DMS153 treated with DMSO at 0.1 percent for 48 hours (cell line): ENCODE results near the gene CMTM2.
"Not testable (repeated sequence)": the region's sequence is repeated elsewhere in the genome, so short reads cannot be mapped to it uniquely, and the experiment has no call there.

Experiments used
- DNase-seq: peaks from one replicate; lab custom pipeline; 2025; ENCODE audit not compliant: unreplicated experiment; lab: John Stamatoyannopoulos, UW

The CMTM2 gene

GRCh38 chr16:66552286-66553177, 26.7 kb upstream of the CMTM2 start, which contains the start of gene CKLF:
CKLF (plus strand) TSS chr16:66552576; CDS start chr16:66552716, 140 bp downstream.
- peak; percentile 82 for DNase-seq

- DNase-seq: no peak
Observed at GRCh38 chr16:66553223-66553622, 26.0 kb upstream of the CMTM2 start.

- DNase-seq: no peak
Observed at GRCh38 chr16:66554021-66554420, 25.2 kb upstream of the CMTM2 start.

GRCh38 chr16:66554495-66554894, 24.8 kb upstream of the CMTM2 start:
- no peak for DNase-seq

- no peak for DNase-seq
Observed at GRCh38 chr16:66560107-66560506, 19.2 kb upstream of the CMTM2 start.

GRCh38 chr16:66561381-66562080, 17.7 kb upstream of the CMTM2 start:
- DNase-seq: no peak

GRCh38 chr16:66562409-66562808, 16.9 kb upstream of the CMTM2 start:
- DNase-seq: no peak

GRCh38 chr16:66562986-66563385, 16.3 kb upstream of the CMTM2 start:
- no peak for DNase-seq

GRCh38 chr16:66563574-66564334, 15.5 kb upstream of the CMTM2 start:
- DNase-seq: no peak

- DNase-seq: no peak
Observed at GRCh38 chr16:66566051-66566901, 13.0 kb upstream of the CMTM2 start, which contains the start of gene CMTM1. CMTM1 (plus strand) TSS chr16:66566439; CDS start chr16:66566514, 75 bp downstream.

- not testable (repeated sequence) for DNase-seq
Observed at GRCh38 chr16:66567270-66567669, 12.0 kb upstream of the CMTM2 start.

- no peak for DNase-seq
Observed at GRCh38 chr16:66568355-66568754, 10.9 kb upstream of the CMTM2 start.

GRCh38 chr16:66569131-66569530, 10.1 kb upstream of the CMTM2 start:
- DNase-seq: no peak

GRCh38 chr16:66569827-66570405, 9.3 kb upstream of the CMTM2 start:
- DNase-seq: no peak

- no peak for DNase-seq
Observed at GRCh38 chr16:66572356-66572755, 6.9 kb upstream of the CMTM2 start.

- DNase-seq: no peak
Observed at GRCh38 chr16:66574081-66574480, 5.2 kb upstream of the CMTM2 start.

- DNase-seq: no peak
Observed at GRCh38 chr16:66574531-66574930, 4.7 kb upstream of the CMTM2 start.

GRCh38 chr16:66575060-66575459, 4.2 kb upstream of the CMTM2 start:
- DNase-seq: no peak

GRCh38 chr16:66576296-66576695, 3.0 kb upstream of the CMTM2 start:
- DNase-seq: no peak

GRCh38 chr16:66580605-66581209, 1.4 kb downstream of the CMTM2 start:
- no peak for DNase-seq
